OCI-LY3 (cell line): ENCODE measurements around the gene DYNC2LI1.

Experiments
- H2AFZ ChIP-seq: fragments of 200-600, 300-600 bp; shearing (Covaris generic); 2 replicates; pipeline ENCODE4 v1.6.0; 2014; ENCODE audit warnings: antibody characterized with exemption, low read depth, low read length
- H3K27ac ChIP-seq: fragments of 200-600, 300-600 bp; sonication (generic); 2 replicates; pipeline ENCODE4 v1.5.1; 2014; ENCODE audit warnings: mild to moderate bottlenecking, low read length, moderate library complexity, mixed read lengths
- H3K27me3 ChIP-seq: fragments of 200-600, 300-600 bp; sonication (generic); 2 replicates; pipeline ENCODE4 v1.6.1; 2014; ENCODE audit warnings: low read depth, low read length, mixed read lengths
- H3K36me3 ChIP-seq: fragments of 200-600, 300-600 bp; sonication (generic); replicated peaks from 2 replicates; pipeline ENCODE3; 2014; ENCODE audit warnings: low read depth, low read length, mixed read lengths
- H3K4me1 ChIP-seq: fragments of 300-600, 200-600 bp; sonication (generic); 2 replicates; pipeline ENCODE4 v1.6.1; 2014; ENCODE audit warnings: low read length, mixed read lengths
- H3K4me2 ChIP-seq: fragments of 200-600, 300-600 bp; sonication (generic); 2 replicates; pipeline ENCODE4 v1.6.1; 2014; ENCODE audit warnings: low read length, mixed read lengths
- H3K4me3 ChIP-seq: fragments of 300-600, 200-600 bp; sonication (generic); 2 replicates; pipeline ENCODE4 v1.5.1; 2014; ENCODE audit warnings: antibody characterized with exemption, mild to moderate bottlenecking, low read length, moderate library complexity
- H3K79me2 ChIP-seq: fragments of 300-600, 200-600 bp; shearing (Covaris generic); 2 replicates; pipeline ENCODE4 v1.6.1; 2014; ENCODE audit warnings: mild to moderate bottlenecking, low read length, mixed read lengths
- H3K9ac ChIP-seq: fragments of 300-600, 200-600 bp; shearing (Covaris generic); 2 replicates; pipeline ENCODE4 v1.6.0; 2014; ENCODE audit warnings: mild to moderate bottlenecking, low read length, moderate library complexity
- H3K9me3 ChIP-seq: fragments of 200-600, 300-600 bp; shearing (Covaris generic); 2 replicates; pipeline ENCODE4 v1.6.1; 2014; ENCODE audit warnings: low read length, mixed read lengths; ENCODE audit not compliant: insufficient read depth
- H4K20me1 ChIP-seq: fragments of 200-600, 300-600 bp; sonication (generic); 2 replicates; pipeline ENCODE4 v1.6.1; 2016; ENCODE audit warnings: low read length, mixed read lengths; ENCODE audit not compliant: insufficient read depth
- CTCF ChIP-seq: fragments of 200-600, 300-600 bp; sonication (generic); IDR thresholded peaks from 2 replicates; pipeline ENCODE4 v1.5.1; 2014; ENCODE audit warnings: antibody characterized with exemption, low read length, low read depth
- EZH2phosphoT487 ChIP-seq: fragments of 200-600 bp; shearing (Covaris generic); IDR thresholded peaks from 2 replicates; pipeline ENCODE4 v1.6.1; 2018; ENCODE audit warnings: antibody characterized with exemption, mixed run types, low read depth

Gene DYNC2LI1

GRCh38 chr2:43737097-43737854, 36.6 kb upstream of the DYNC2LI1 start:
- Histone ChIP-seq H2AFZ (no peak overlapping the region), H3K9ac (no peak overlapping the region), H3K79me2 (no peaks in the 10 kb centered on the region), H3K27me3 (peaks cover 19% of the 10 kb centered on the region; the same call in 1 of the 2 replicates), H3K27ac (no peak overlapping the region), H3K4me2 (no peak overlapping the region), H3K4me3 (no peak overlapping the region), H3K9me3 (no peaks in the 10 kb centered on the region), H3K36me3 (no peaks in the 10 kb centered on the region), H4K20me1 (no peaks in the 10 kb centered on the region), H3K4me1 (no peaks in the 10 kb centered on the region)
- TF ChIP-seq CTCF (no peak), EZH2phosphoT487 (no peak)

GRCh38 chr2:43737855-43738254, 36.0 kb upstream of the DYNC2LI1 start:
- TF ChIP-seq EZH2phosphoT487: no peak
- Histone ChIP-seq H2AFZ (no peak overlapping the region), H3K36me3 (no peaks in the 10 kb centered on the region), H3K27ac (no peak overlapping the region), H3K4me3 (no peak overlapping the region), H3K9me3 (no peaks in the 10 kb centered on the region), H3K4me1 (no peaks in the 10 kb centered on the region), H4K20me1 (no peaks in the 10 kb centered on the region), H3K79me2 (no peaks in the 10 kb centered on the region), H3K4me2 (no peak overlapping the region), H3K9ac (no peak overlapping the region), H3K27me3 (peaks cover 19% of the 10 kb centered on the region; the same call in 1 of the 2 replicates)

- no peaks in the 10 kb centered on the region for H4K20me1 ChIP-seq
- no peak overlapping the region for H3K4me3 ChIP-seq
- H3K4me2 ChIP-seq: no peak overlapping the region
- H3K27me3 ChIP-seq: peaks cover 19% of the 10 kb centered on the region; the same call in 1 of the 2 replicates
- H2AFZ ChIP-seq: no peak overlapping the region
- no peaks in the 10 kb centered on the region for H3K36me3 ChIP-seq
- H3K27ac ChIP-seq: no peak overlapping the region
- H3K79me2 ChIP-seq: no peaks in the 10 kb centered on the region
- H3K9me3 ChIP-seq: no peaks in the 10 kb centered on the region
- no peaks in the 10 kb centered on the region for H3K4me1 ChIP-seq
- TF ChIP-seq EZH2phosphoT487 (no peak), CTCF (no peak)
- H3K9ac ChIP-seq: no peak overlapping the region
These were observed 35.6 kb upstream of the DYNC2LI1 start for GRCh38 chr2:43738257-43738656.

GRCh38 chr2:43743706-43744105, 30.1 kb upstream of the DYNC2LI1 start:
- H3K9me3 ChIP-seq: no peaks in the 10 kb centered on the region
- H2AFZ ChIP-seq: no peak overlapping the region
- TF ChIP-seq EZH2phosphoT487: no peak

GRCh38 chr2:43745457-43745856, 28.4 kb upstream of the DYNC2LI1 start:
- no peak overlapping the region for H3K4me2 ChIP-seq
- H3K9me3 ChIP-seq: no peaks in the 10 kb centered on the region
- no peaks in the 10 kb centered on the region for H3K36me3 ChIP-seq
- TF ChIP-seq CTCF (no peak), EZH2phosphoT487 (no peak)
- no peak overlapping the region for H3K27ac ChIP-seq
- no peaks in the 10 kb centered on the region for H3K4me1 ChIP-seq
- H3K4me3 ChIP-seq: no peak overlapping the region
- no peak overlapping the region for H3K9ac ChIP-seq
- peaks cover 8% of the 10 kb centered on the region; the same call in 1 of the 2 replicates for H3K27me3 ChIP-seq
- no peaks in the 10 kb centered on the region for H3K79me2 ChIP-seq
- H2AFZ ChIP-seq: no peak overlapping the region
- H4K20me1 ChIP-seq: no peaks in the 10 kb centered on the region

More at GRCh38 chr2:43743706-43744105, 30.1 kb upstream of the DYNC2LI1 start:
- Histone ChIP-seq H3K79me2 (no peaks in the 10 kb centered on the region), H3K27me3 (peaks cover 12% of the 10 kb centered on the region; the same call in 1 of the 2 replicates), H3K27ac (no peak overlapping the region), H3K4me3 (no peak overlapping the region), H3K36me3 (no peaks in the 10 kb centered on the region), H3K4me2 (no peak overlapping the region), H3K9ac (no peak overlapping the region), H4K20me1 (no peaks in the 10 kb centered on the region), H3K4me1 (no peaks in the 10 kb centered on the region)
